Brain microvascular endothelial cell (primary cell): ENCODE data around the gene C20orf173.

Source experiments
- DNase-seq: peaks from one replicate; pipeline ENCODE4 v3.0.0-alpha.2; 2020
- H3K27ac ChIP-seq: fragments of 250-450 bp; sonication (Bioruptor Pico); 2 replicates; pipeline ENCODE4 v1.5.1; 2020; ENCODE audit warnings: mild to moderate bottlenecking, moderate library complexity
- H3K27me3 ChIP-seq: fragments of 250-450 bp; sonication (Bioruptor Pico); replicated peaks from 2 replicates; pipeline ENCODE4 v1.5.1; 2020; ENCODE audit warnings: mild to moderate bottlenecking
- H3K36me3 ChIP-seq: fragments of 250-450 bp; sonication (Bioruptor Pico); replicated peaks from 2 replicates; pipeline ENCODE4 v1.5.1; 2020; ENCODE audit warnings: mild to moderate bottlenecking
- H3K4me3 ChIP-seq: 2 replicates; pipeline ENCODE4 v1.5.1; 2011; ENCODE audit warnings: low read depth, mild to moderate bottlenecking, control low read depth, low read length, moderate library complexity
- CTCF ChIP-seq: IDR thresholded peaks from 2 replicates; pipeline ENCODE4 v1.5.1; 2011; ENCODE audit warnings: low read depth, mild to moderate bottlenecking, moderate library complexity, low read length, control low read depth, inconsistent platforms; ENCODE audit errors: missing control alignments
- in situ Hi-C: cut with HindIII; loops from 2 replicates; pipeline ENCODE4 v1.10.0; 2017; ENCODE audit warnings: low sequenced_read_pairs, low pct_ligation_motif_present

The C20orf173 gene

GRCh38 chr20:35508493-35509218 is 20.8 kb downstream of the C20orf173 start:
- DNase-seq = no peak
- Histone ChIP-seq H3K27ac (no peak overlapping the region), H3K36me3 (peaks cover 60% of the 10 kb centered on the region), H3K27me3 (no peaks in the 10 kb centered on the region), H3K4me3 (no peak overlapping the region)
- in situ Hi-C loops = no loop called here
- no peak for TF ChIP-seq CTCF

- in situ Hi-C loops = no loop called here
- H3K27ac ChIP-seq = peak overlapping the region; percentile 48
- H3K4me3 ChIP-seq = no peak overlapping the region
- no peak for TF ChIP-seq CTCF
- no peaks in the 10 kb centered on the region for H3K27me3 ChIP-seq
- DNase-seq = peak; percentile 51
- H3K36me3 ChIP-seq = peaks cover 67% of the 10 kb centered on the region
Measured at GRCh38 chr20:35506872-35507638, 22.4 kb downstream of the C20orf173 start.

- Histone ChIP-seq H3K36me3 (peaks cover 62% of the 10 kb centered on the region), H3K4me3 (no peak overlapping the region), H3K27me3 (no peaks in the 10 kb centered on the region), H3K27ac (no peak overlapping the region)
- no peak for TF ChIP-seq CTCF
- DNase-seq = no peak
- in situ Hi-C loops = no loop called here
Measured at GRCh38 chr20:35506179-35506578, 23.3 kb downstream of the C20orf173 start.

- Histone ChIP-seq H3K36me3 (peaks cover 60% of the 10 kb centered on the region), H3K27ac (no peak overlapping the region)
Measured at GRCh38 chr20:35504751-35505150, 24.7 kb downstream of the C20orf173 start.

GRCh38 chr20:35503841-35504561 is 25.5 kb downstream of the C20orf173 start:
- peaks cover 63% of the 10 kb centered on the region for H3K36me3 ChIP-seq
- no peaks in the 10 kb centered on the region for H3K27me3 ChIP-seq
- no peak for TF ChIP-seq CTCF
- no peak overlapping the region for H3K27ac ChIP-seq
- no peak overlapping the region for H3K4me3 ChIP-seq
- no peak for DNase-seq
- in situ Hi-C loops = no loop called here

More at GRCh38 chr20:35504751-35505150, 24.7 kb downstream of the C20orf173 start:
- Histone ChIP-seq H3K4me3 (no peak overlapping the region), H3K27me3 (no peaks in the 10 kb centered on the region)
- TF ChIP-seq CTCF = no peak
- no peak for DNase-seq
- in situ Hi-C loops = no loop called here
